Fibroblast of skin of scalp (primary cell): ENCODE results near the gene VASH2.

Experiments used
- DNase-seq: peaks from one replicate; pipeline ENCODE4 v3.0.0-alpha.2; 2013

VASH2 gene

DNA sequence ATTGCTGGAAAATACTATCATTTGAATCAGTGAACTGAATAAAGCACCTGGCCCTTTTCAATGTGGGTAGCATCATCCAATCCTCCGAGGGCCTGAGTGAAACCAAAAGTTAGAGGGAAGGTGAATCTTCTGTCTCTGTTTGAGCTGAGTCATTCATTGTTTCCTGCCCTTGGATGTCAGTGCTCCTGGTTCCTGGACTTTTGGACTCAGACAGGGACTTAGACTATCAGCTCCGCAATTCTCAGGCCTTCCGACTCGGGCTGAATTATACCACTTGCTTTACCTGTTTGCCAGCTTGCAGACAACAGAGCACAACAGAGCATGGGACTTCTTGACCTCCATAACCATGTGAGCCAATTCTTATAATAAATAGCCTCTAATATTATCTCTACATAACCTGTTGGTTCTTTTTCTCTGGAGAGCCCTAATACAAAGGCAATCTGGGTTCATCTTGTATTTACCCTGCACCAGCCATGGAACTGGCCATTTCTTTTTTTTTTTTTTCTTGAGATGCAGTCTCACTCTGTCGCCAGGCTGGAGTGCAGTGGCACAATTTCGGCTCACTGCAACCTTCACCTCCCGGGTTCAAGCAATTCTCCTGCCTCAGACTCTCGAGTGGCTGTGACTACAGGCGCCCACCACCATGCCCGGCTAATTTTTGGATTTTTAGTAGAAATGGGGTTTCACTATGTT lies 19.2 kb upstream of the VASH2 start:
- no peak for DNase-seq

- no peak for DNase-seq
Measured at GRCh38 chr1:212933815-212934471, 16.4 kb upstream of the VASH2 start.

DNA sequence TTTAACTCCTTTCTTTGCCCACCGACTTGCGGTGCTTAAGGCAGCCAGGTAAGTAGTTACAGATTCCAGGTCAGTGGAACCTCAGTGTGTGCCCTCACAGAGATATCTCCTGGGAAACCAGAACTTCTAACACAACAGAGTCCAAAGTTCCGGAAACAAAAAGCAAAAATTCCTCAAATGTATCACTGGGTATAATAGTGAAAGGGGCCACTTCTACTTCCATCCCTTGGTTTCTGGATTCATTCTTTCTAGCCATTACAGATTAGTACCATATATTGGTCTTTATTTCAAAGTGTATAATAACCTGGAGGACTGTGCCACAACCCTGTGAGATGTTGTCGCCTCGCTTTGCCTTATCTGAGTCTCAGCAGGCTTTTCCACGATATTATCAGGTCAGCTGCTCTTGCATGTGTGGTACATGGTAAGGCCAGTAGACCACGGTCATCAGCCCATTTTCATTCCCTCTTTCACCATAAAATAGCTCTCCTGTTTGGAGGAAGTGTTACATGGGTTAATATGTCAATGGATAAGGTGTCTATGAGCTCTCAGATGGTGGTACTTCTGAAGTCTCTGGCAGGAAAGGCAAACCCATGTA lies 14.9 kb upstream of the VASH2 start:
- no peak for DNase-seq

DNA sequence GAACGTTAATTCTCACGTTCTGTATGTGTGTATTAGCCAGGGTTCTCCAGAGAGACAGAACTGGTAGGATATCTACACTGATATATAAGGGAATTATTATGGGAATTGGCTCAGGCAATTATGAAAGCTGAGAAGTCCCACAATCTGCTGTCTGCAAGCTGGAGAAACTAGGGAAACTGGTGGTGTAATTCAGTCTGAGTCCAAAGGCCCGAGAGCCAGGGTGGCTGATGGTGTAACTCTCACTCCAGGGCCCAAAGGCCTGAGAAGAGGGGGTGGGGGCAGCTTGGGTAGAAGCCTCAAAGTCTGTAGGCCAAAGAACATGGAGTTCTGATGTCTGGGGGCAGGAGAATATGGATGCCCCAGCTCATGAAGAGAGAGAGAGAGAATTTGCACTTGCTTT lies 13.3 kb upstream of the VASH2 start:
- DNase-seq = no peak

- no peak for DNase-seq
Measured at GRCh38 chr1:212938846-212939245, 11.5 kb upstream of the VASH2 start.

GRCh38 chr1:212941452-212941851 lies 8.9 kb upstream of the VASH2 start:
- no peak for DNase-seq

GRCh38 chr1:212942679-212943392 lies 7.5 kb upstream of the VASH2 start:
- no peak for DNase-seq

DNA sequence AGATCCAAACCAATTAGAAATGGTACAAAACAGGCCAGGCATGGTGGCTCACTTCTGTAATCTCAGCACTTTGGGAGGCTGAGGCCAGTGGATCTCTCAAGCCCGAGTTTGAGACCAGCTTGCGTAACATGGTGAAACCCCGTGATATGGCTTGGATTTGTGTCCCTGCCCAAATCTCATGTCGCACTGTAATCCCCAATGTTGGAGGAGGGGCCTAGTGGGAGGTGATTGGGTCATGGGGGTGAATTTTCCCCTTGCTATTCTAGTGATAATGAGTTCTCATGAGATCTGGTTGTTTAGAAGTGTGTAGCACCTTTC lies 7.0 kb upstream of the VASH2 start:
- no peak for DNase-seq

DNA sequence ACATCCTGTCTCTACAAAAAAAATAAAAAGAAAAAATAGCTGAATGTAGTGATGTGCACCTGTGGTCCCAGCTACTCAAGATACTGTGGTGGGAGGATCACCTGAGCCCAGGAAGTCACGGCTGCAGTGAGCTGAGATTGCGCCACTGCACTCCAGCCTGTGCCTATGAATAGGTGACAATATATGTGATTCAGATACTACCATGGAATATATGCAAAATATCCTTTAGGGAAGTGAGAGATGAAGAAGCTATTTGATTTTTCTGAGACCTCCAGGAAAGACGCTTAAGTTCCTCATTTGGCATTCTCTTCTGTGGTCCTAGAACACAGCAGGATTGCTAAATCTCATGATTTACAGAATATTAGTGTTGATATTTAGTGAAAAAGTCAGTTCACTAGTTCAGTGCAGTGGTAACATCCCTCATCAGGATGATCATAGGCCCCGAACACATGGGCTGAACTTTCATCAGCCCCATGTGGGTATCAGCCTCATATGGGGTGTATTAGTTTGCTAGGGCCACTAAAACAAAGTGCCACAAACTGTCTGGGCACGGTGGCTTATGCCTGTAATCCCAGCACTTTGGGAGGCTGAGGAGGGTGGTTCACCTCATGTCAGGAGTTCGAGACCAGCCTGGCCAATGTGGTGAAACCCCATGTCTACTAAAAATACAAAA lies 6.0 kb upstream of the VASH2 start:
- DNase-seq = no peak

DNA sequence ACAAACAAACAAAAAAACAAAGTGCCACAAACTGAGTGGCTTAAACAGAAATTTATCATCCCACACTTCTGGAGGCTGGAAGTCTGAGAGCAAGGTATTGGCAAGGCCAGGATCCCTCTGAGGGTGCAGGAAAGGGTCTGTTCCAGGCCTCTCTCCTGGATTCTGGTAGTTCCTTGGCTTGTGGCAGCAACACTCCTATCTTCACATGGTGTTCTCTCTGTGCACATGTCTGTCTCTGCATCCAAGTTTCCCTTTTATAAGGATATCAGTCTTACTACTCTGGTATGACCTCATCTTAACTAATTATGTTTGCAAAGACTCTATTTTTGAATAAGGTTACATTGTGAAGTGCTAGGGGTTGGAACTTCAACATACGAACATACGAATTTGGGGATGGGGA lies 5.3 kb upstream of the VASH2 start:
- no peak for DNase-seq

DNA sequence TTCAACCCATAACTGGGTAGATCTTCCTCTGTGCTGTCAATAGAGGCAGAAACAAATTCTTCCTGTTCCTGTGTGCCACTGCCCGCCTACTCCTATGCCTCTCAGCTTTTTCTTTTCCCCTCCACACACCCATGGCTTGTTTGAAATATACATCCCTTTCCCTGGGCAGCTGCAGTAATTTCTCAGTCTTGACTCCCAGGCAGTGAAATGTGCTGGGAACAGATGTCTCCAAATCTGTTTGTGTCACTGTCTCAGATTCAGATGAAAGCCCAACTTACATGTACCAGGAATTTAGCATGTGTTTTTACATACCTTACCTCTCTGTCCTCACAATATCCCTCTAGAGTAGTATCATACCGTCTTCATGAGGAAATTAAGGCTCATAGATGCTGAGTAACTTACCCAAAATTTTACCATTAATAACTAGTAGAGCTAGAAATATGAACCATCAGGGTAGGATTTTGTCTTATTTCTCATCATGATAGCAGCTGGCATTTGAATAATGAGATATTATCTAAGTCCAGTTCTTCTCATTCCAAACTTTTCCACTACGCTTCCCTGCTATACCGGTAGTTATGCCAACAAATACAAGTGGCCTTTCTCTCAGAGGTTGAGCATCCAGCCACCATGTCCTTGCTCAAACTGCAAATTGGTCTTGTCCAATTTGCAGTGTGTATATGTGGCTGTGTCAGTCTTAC lies 4.7 kb upstream of the VASH2 start:
- no peak for DNase-seq

DNA sequence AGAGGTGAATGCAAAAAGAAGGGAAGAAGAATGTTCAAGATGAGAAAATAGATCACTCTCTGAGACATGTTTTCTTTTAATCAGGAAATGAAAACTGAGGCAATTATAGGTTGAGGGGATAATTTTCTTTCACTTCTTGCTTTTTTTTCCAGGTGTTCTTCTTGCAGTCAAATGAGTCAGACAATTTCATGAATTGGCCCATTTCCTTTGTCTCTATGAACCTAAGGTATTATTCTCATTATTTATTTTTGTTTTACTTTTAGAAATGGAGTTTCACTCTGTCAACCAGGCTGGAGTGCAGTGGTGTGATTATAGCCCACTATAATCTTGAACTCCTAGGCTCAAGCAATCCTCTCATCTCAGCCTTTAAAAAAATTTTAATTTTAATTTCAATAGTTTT lies 3.5 kb upstream of the VASH2 start:
- DNase-seq = no peak

GRCh38 chr1:212949771-212950170 lies 570 bp upstream of the VASH2 start:
- no peak for DNase-seq

GRCh38 chr1:212951126-212951946 lies 995 bp downstream of the VASH2 start:
- no peak for DNase-seq

GRCh38 chr1:212951947-212952640 lies 1.8 kb downstream of the VASH2 start:
- DNase-seq = no peak

GRCh38 chr1:212952641-212952976 lies 2.3 kb downstream of the VASH2 start:
- no peak for DNase-seq

DNA sequence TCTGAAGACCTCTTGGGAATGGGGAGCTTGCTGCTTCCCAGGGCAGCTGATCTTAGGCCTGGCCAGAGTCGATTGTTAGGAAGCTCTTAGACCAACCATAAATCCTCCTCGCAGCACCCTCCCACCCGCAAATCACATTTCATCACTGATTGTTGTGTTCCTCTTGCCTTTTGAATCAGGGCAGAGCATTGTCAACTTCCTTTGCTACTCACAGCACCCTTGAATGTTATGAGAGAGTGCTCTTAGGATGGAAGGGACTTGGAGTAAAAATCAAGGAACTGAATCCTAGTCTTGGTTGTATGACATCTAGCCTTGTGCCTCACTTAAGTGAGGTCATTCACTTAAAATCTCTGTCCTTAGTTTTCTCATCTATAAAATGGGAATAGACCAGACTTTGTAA lies 3.0 kb downstream of the VASH2 start:
- no peak for DNase-seq

DNA sequence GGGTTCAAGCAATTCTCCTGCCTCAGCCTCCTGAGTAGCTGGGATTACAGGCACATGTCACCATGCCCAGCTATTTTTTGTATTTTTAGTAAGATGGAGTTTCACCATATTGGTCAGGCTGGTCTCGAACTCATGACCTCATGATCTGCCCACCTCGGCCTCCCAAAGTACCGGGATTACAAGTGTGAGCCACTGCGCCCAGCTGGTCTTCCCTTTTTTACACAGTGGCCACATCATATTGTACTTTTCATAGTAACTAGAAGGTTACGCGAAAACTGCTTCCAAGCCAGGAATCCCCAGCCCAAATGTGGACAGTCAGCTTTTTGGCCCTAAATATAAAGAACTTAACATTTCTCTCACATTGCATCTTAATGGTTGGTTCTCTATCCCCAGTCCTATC lies 4.2 kb downstream of the VASH2 start:
- no peak for DNase-seq

DNA sequence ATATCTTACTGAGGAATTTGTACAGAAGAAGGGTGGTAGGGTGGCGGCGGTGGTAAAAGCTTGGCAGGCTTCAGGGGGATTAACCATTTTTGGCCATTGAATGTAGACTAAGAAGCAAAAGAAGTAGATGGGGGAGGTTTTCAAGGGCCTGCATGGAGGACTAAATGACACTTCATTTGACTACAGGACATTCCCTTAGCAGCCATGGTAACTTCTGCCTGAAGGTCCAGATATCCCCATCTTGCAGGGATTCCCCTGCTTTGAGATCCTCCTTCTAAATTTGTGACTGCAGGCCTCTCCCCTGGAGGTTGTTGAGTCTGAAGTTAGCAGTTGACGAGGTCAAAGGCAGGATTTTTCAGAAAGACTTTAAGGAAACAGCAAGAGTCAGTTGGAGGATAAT lies 4.8 kb downstream of the VASH2 start:
- no peak for DNase-seq

GRCh38 chr1:212955961-212956620 lies 5.8 kb downstream of the VASH2 start:
- DNase-seq = no peak

DNA sequence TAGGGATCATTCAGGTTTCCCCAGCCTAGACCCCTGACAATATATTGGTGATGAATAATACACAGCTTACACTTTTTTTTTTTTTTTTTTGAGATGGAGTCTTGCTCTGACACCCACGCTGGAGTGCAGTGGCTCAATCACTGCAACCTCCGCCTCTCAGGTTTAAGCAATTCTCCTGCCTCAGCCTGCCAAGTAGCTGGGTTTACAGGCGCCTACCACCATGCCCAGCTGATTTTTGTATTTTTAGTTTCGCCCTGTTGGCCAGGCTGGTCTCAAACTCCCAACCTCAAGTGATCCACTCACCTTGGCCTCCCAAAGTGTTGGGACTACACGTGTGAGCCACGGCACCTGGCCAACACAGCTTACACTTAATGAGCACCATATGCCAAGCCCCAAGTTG lies 7.2 kb downstream of the VASH2 start:
- DNase-seq = no peak
